Fibroblast of skin of back (primary cell): ENCODE results near the gene SP5. TPM values are rescaled to one million over a fixed set of nuclear protein-coding genes. Genes with fewer than 3 reads are reported as not detected.
A peak's percentile ranks its signal among the peaks of the same experiment; 100 is the strongest.
"Not testable (repeated sequence)": the region's sequence is repeated elsewhere in the genome, so short reads cannot be mapped to it uniquely, and the experiment has no call there.

ENCODE experiments used
- DNase-seq: peaks from one replicate; pipeline ENCODE4 v3.0.0-alpha.2; 2013
- polyA plus RNA-seq, 2 experiments: library from polyadenylated mRNA; unstranded; fragments of 120-200 nt; gene quantifications; one replicate each; pipeline ENCODE4 v1.2.1, GENCODE V29; 2013; ENCODE audit not compliant: insufficient read length in 2 of 2

SP5 gene
- polyA plus RNA-seq (2013, experiment 1 of 2; ENCODE audit: insufficient read length), result not detected
- not detected for polyA plus RNA-seq (2013, experiment 2 of 2; ENCODE audit: insufficient read length)

GRCh38 chr2:170715062-170715931 is at the start of gene SP5:
TSS of gene SP5 (plus strand) at chr2:170715337. CDS start at chr2:170715513, 176 bp downstream.
- peak; percentile 24 for DNase-seq

DNA sequence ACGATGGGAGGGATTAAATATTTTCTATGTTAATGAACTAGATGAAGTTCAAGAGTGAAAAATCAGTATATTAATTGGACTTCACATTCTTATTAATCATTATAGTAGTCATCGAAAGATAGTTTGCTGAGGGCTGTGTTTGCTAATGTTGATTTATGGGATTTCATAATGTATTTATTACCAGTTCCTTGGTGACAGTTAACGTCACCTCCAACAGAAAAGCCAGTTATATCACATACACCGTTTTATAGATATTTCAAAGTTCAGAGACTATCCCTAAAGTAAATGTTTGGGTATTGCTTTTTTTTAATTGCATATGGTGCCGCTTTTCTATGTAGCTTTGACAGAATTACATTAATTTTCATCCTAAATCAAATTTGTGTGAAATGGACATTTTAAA is 49.4 kb upstream of the SP5 start:
- no peak for DNase-seq

DNA sequence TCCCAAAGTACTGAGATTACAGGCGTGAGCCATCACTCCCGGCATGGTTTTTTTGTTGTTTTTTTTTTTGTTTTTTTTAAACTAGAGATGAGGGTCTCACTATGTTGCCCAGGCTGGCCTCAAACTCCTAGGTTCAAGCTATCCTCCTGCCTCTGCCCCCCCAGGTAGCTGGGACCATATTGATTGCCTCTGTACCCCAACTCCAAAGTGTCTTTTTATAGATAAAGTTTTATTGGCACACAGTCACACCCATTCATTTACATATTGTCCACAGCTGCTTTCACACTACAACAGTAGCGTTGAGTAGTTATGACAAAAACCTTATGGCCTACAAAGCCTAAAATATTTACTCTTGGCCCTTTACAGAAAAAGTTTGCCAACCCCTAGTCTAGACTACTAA is 45.2 kb upstream of the SP5 start:
- no peak for DNase-seq

GRCh38 chr2:170670651-170671050 is 44.5 kb upstream of the SP5 start:
- no peak for DNase-seq

GRCh38 chr2:170671079-170671478 is 44.1 kb upstream of the SP5 start:
- no peak for DNase-seq

- DNase-seq, result not testable (repeated sequence)
These were observed 40.9 kb upstream of the SP5 start for GRCh38 chr2:170674282-170674681.

GRCh38 chr2:170675701-170676100 is 39.4 kb upstream of the SP5 start:
- DNase-seq, result no peak

DNA sequence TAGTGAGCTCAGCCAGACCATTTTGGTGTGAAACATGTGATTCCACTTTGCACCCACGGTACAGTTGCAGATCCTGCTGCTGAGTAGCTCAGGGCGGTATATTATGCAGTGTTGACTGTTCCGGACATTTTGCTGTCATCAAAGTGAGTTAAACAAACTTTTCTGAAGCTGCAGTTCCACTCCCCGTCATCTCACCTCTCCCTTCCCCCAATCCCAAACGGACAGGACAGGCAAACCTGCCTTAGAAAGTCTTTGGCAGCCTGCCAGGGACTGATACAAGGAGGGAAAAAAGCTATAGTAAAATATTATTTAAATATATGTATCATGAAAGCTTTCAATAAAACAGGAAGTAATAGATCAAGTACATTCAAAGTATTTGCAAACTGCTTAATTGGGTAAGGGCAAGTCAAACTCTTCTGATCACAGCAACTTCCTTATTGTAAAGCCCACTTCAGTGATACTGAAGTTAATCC is 35.5 kb upstream of the SP5 start:
- DNase-seq, result no peak

DNA sequence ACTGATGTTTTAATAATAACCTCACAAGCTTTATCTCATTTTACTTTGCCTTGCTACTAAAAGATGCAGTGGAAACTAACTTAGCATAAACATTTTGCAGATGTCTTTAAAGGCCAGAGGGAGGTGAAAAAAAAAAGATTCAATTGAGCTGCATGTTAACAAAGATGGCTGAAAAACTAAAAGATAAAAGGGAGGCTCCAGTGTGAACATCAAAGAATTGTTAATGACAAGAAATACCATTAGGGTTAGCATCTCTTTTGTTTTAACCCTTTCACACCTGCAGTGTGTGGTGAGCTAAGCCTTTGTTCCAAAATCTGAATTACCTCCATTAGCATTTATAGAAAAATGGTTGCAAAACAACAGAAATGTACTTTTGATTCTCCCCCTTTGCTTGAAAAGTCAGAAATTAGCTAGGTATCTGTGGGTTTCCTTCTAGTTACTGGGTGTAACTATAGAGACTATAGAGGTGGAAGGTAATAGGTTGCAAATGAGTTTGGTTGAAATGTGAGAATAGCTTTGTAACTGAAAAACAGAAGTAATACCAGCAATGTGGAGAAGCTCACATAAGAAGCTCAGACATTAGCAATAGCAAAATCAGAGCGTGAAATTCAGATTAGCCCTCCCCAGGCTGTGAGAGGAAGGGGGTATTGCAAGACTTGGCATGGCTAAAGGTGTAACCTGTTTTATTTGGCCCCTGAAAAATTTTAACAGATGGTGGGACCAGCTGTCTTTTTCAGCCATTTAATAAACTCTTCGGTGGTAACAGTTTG is 34.8 kb upstream of the SP5 start:
- no peak for DNase-seq

DNA sequence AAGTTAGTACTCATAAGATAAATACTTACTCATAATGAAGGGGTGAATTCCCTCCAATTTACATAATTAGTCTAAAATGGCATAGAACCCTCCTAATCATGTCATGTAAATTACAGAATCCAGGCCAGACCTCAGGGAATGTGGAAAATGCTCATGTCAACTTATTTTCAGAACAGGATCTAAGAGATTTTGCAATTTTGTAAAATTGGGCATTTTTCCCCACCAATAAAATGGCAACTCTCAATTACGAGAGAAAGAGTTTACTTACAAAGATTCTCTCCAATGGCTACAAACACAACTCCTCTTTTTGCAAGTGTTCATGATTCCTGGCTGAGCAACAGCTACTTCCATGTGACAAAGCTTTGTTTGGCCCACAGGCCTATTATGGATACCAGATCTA is 33.8 kb upstream of the SP5 start:
- DNase-seq, result no peak

- no peak for DNase-seq
These were observed 29.5 kb upstream of the SP5 start for GRCh38 chr2:170685591-170685990.

DNA sequence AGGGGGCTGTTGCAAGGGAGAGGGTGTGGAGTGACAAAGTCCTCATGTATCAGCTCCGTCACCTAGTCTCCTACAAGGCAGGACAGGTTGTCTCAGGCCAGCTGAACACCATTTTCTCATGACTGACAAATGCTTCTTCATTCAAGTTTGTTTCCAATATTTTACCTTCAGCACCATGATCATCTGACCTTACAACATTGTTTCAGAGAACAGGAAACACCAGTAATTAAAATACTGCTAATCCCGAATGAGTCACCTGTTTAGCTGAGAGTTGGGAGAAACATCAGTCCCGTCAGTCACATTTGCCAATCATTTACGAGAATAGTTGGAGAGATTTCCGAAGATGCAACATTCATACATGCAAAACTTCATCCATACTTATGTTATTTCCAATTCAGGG is 25.7 kb upstream of the SP5 start:
- no peak for DNase-seq

DNA sequence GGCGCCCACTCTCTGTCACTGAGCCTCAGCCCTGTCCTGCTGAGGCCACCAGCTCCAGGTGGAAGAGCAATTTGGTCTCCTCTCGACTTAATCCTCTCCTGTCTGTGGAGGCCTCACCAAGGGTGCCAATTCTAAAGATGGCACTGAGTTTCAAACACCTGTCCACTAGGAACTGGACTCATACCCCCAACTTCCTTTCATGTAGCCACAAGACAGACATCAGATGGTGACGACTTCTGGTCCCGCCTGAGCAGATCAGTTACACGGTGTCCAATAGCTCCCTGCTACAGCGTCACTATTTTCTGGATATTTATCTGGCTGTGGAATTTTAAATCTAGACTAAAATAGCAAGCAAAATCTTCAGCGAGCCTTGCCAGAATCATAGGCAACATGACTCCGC is 24.5 kb upstream of the SP5 start:
- no peak for DNase-seq

DNA sequence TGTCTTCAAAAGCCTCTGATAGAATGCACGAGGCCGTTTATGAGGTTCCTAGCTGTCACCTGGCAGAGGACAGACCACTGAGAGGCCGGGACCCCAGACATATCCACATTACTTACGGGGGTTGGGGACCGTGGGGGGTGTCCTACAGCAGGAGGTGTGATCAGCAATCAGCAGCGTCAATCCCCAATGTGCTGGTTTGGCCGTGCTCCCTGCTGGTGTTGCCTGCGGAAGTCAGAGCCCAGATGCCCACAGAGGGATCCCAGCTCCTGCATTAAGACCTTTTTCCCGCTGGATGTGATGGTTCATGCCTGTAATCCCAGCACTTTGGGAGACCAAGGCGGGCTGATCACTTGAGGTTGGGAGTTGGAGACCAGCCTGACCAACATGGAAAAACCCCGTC is 20.8 kb upstream of the SP5 start:
- DNase-seq, result no peak

GRCh38 chr2:170695521-170696410 is 19.4 kb upstream of the SP5 start:
- no peak for DNase-seq

DNA sequence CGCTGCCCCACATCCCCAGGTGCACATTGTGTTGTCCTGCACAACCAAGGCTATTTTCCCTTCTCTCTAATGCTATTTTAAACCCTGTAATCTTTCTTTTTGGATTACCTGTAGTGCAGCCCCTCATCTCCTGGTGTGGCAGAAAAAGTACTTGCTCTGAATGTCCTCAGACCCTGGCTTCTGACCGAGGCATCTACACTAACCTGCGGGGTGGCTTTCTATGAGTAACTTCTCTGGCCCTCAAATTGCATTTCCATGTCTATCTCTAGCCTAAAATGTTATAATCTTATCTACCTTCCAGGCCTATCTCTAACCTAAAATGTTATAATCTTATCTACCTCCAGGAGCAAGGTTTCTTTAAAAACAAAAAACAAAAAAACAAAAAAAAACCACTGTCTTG is 18.2 kb upstream of the SP5 start:
- no peak for DNase-seq

GRCh38 chr2:170701011-170701410 is 14.1 kb upstream of the SP5 start:
- DNase-seq, result no peak

- no peak for DNase-seq
These were observed 11.2 kb upstream of the SP5 start for GRCh38 chr2:170703776-170704476.

GRCh38 chr2:170707821-170708795 is 7.0 kb upstream of the SP5 start:
- DNase-seq, result no peak

- DNase-seq, result no peak
These were observed 4.5 kb upstream of the SP5 start for GRCh38 chr2:170710609-170710979.
